BE2C (cell line): ENCODE data around the gene PEAR1.

ENCODE experiments used
- DNase-seq: peaks from one replicate; pipeline ENCODE4 v3.0.0-alpha.2; 2020
- H3K27me3 ChIP-seq: fragments of 250-450 bp; sonication (Bioruptor Pico); 2 replicates; pipeline ENCODE4 v1.5.1; 2020; ENCODE audit warnings: mild to moderate bottlenecking
- H3K36me3 ChIP-seq: fragments of 250-450 bp; sonication (Bioruptor Pico); 2 replicates; pipeline ENCODE4 v1.5.1; 2020; ENCODE audit warnings: mild to moderate bottlenecking
- H3K4me1 ChIP-seq: fragments of 250-450 bp; sonication (Bioruptor Pico); 2 replicates; pipeline ENCODE4 v1.5.1; 2020
- H3K4me3 ChIP-seq: 2 replicates; pipeline ENCODE4 v1.5.1; 2011; ENCODE audit warnings: low read depth, low read length
- H3K9me3 ChIP-seq: fragments of 250-450 bp; sonication (Bioruptor Pico); 2 replicates; pipeline ENCODE4 v1.5.1; 2020
- CTCF ChIP-seq: IDR thresholded peaks from 2 replicates; pipeline ENCODE4 v1.5.1; 2012; ENCODE audit warnings: mild to moderate bottlenecking, low read depth, low read length

Gene PEAR1

GRCh38 chr1:156904187-156904959 lies 10.9 kb downstream of the PEAR1 start:
- Histone ChIP-seq H3K36me3 (no peaks in the 10 kb centered on the region), H3K9me3 (no peaks in the 10 kb centered on the region; the same call in 1 of the 2 replicates), H3K4me1 (peaks cover 5% of the 10 kb centered on the region), H3K4me3 (no peak overlapping the region), H3K27me3 (no peaks in the 10 kb centered on the region)
- DNase-seq, result no peak
- TF ChIP-seq CTCF, result no peak

GRCh38 chr1:156905176-156905575 lies 11.7 kb downstream of the PEAR1 start:
- no peak for TF ChIP-seq CTCF
- no peak for DNase-seq
- Histone ChIP-seq H3K9me3 (no peaks in the 10 kb centered on the region; the same call in 1 of the 2 replicates), H3K4me1 (no peaks in the 10 kb centered on the region), H3K4me3 (no peak overlapping the region), H3K27me3 (no peaks in the 10 kb centered on the region), H3K36me3 (no peaks in the 10 kb centered on the region)

DNA sequence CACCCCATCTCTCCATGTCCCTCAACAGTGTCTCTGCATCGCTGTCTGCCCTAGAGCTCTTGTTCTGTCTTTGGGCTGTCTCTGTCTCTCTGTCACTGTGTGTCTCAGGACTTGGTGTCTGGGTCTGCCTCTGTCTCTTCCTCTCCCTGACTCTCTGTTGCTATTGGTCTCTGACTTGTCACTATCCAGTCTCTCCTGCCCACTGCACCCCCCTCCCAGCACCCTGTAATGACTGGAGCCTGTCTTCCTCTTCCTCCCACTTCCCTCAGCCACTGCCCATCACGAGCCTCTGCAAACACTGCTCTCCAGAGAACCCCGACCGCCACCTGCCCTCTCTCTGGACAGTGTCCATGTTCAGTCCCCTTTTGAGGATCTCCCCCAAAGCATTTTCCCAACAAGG lies 12.1 kb downstream of the PEAR1 start:
- Histone ChIP-seq H3K4me3 (no peak overlapping the region), H3K36me3 (no peaks in the 10 kb centered on the region), H3K27me3 (no peaks in the 10 kb centered on the region), H3K4me1 (peaks cover 4% of the 10 kb centered on the region; the same call in 1 of the 2 replicates), H3K9me3 (no peaks in the 10 kb centered on the region; the same call in 1 of the 2 replicates)
- DNase-seq, result no peak
- no peak for TF ChIP-seq CTCF

DNA sequence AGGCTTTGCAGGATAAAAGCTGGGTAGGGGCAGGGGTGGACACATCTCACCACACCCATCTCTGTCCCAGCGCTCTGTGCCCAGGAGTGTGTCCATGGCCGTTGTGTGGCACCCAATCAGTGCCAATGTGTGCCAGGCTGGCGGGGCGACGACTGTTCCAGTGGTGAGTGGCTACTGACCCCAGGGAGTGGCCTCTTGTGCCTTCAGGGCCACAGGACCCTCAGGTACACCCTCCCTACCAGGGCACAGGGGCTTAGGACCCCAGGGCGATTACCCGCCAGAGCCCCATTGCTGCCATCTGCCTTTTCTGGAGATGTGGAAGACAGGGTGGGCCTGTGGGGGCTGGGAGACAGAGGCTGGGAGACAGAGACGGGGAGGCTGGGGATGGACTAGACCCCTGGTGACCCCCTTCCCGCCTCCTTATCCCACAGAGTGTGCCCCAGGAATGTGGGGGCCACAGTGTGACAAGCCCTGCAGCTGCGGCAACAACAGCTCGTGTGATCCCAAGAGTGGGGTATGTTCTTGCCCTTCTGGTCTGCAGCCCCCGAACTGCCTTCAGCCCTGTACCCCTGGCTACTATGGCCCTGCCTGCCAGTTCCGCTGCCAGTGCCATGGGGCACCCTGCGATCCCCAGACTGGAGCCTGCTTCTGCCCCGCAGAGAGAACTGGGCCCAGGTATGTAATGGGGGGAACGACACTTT lies 12.8 kb downstream of the PEAR1 start:
- Histone ChIP-seq H3K36me3 (no peaks in the 10 kb centered on the region), H3K4me1 (peaks cover 5% of the 10 kb centered on the region; the same call in 1 of the 2 replicates), H3K4me3 (no peak overlapping the region), H3K27me3 (no peaks in the 10 kb centered on the region), H3K9me3 (no peaks in the 10 kb centered on the region; the same call in 1 of the 2 replicates)
- no peak for DNase-seq
- TF ChIP-seq CTCF, result no peak

- no peaks in the 10 kb centered on the region for H3K27me3 ChIP-seq
- H3K4me1 ChIP-seq, result peaks cover 19% of the 10 kb centered on the region
- no peaks in the 10 kb centered on the region for H3K36me3 ChIP-seq
- TF ChIP-seq CTCF, result no peak
- no peak for DNase-seq
- no peak overlapping the region for H3K4me3 ChIP-seq
- H3K9me3 ChIP-seq, result no peaks in the 10 kb centered on the region; the same call in 1 of the 2 replicates
Observed at GRCh38 chr1:156908541-156908940, 15.0 kb downstream of the PEAR1 start.

- no peak for TF ChIP-seq CTCF
- no peaks in the 10 kb centered on the region for H3K36me3 ChIP-seq
- no peak for DNase-seq
- H3K27me3 ChIP-seq, result no peaks in the 10 kb centered on the region
- H3K4me1 ChIP-seq, result peaks cover 23% of the 10 kb centered on the region
- no peaks in the 10 kb centered on the region; the same call in 1 of the 2 replicates for H3K9me3 ChIP-seq
- H3K4me3 ChIP-seq, result no peak overlapping the region
Observed at GRCh38 chr1:156908955-156909354, 15.4 kb downstream of the PEAR1 start.
